LNCAP (cell line): ENCODE results near the gene FKBP1B.

ENCODE experiments used
- TF ChIP-seq, protein P1 (sequence below): fragments of 450-650 bp; IDR thresholded peaks from 2 replicates; pipeline ENCODE4 v1.5.1; 2017; ENCODE audit warnings: mild to moderate bottlenecking

FKBP1B gene

GRCh38 chr2:24077879-24078278, 28.3 kb downstream of the FKBP1B start:
- TF ChIP-seq, protein P1, sequence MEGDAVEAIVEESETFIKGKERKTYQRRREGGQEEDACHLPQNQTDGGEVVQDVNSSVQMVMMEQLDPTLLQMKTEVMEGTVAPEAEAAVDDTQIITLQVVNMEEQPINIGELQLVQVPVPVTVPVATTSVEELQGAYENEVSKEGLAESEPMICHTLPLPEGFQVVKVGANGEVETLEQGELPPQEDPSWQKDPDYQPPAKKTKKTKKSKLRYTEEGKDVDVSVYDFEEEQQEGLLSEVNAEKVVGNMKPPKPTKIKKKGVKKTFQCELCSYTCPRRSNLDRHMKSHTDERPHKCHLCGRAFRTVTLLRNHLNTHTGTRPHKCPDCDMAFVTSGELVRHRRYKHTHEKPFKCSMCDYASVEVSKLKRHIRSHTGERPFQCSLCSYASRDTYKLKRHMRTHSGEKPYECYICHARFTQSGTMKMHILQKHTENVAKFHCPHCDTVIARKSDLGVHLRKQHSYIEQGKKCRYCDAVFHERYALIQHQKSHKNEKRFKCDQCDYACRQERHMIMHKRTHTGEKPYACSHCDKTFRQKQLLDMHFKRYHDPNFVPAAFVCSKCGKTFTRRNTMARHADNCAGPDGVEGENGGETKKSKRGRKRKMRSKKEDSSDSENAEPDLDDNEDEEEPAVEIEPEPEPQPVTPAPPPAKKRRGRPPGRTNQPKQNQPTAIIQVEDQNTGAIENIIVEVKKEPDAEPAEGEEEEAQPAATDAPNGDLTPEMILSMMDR, result no peak

DNA sequence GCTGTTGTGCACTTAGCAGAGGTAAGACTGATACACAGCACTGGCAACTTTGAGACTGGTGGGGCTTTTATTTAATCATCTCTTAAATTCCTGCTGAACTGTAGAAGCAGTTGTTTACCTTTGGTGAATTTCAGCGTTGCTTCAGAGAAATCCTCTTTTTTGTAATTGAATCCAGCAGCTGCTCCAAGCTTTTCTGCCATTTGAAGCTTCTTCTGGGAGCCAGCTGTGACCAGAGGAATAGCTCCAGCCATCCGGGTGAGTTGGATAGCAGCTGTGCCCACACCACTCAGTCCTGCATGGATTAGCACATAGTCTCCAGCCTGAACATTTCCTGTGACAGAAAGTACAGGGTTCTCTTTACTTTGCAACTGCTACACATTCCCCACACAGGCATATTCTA, 31.2 kb downstream of the FKBP1B start:
- TF ChIP-seq, protein P1, result no peak

DNA sequence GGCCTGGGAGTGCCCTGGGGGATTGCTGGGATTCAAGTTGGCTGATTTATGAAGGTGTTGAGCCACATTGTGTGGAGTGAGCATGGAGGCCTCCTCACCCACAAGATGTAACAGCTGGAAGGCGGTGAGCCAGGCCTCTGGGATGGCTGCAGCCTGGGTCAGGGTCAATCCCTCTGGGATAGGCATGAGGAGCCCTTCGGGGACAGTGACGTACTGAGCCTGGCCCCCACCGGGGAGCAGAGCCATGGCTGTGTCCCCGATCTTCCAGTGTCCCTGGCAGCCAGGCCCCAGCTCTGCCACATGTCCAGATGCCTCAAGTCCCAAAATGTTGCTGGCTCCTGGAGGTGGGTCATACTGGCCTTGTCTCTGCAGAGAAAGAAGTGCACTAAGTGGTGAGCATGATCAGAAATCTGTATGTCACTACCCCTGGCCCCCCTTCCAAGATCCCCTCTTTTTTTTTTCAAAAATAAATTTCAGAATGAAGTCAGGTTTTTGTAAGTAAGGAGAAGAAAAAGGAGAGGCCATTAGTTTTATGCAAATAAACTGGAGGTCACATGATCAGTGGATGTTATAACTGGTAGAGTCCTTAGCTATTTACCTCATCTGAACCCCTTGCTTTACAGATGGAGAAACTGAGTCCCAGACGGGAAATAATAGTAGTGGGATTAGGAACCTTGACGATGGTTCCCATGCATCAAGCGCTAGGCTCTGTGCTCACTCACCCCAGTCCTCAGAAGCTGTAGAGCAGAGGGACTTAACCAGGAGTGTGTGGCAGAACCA, 33.4 kb downstream of the FKBP1B start:
- TF ChIP-seq, protein P1, result no peak

DNA sequence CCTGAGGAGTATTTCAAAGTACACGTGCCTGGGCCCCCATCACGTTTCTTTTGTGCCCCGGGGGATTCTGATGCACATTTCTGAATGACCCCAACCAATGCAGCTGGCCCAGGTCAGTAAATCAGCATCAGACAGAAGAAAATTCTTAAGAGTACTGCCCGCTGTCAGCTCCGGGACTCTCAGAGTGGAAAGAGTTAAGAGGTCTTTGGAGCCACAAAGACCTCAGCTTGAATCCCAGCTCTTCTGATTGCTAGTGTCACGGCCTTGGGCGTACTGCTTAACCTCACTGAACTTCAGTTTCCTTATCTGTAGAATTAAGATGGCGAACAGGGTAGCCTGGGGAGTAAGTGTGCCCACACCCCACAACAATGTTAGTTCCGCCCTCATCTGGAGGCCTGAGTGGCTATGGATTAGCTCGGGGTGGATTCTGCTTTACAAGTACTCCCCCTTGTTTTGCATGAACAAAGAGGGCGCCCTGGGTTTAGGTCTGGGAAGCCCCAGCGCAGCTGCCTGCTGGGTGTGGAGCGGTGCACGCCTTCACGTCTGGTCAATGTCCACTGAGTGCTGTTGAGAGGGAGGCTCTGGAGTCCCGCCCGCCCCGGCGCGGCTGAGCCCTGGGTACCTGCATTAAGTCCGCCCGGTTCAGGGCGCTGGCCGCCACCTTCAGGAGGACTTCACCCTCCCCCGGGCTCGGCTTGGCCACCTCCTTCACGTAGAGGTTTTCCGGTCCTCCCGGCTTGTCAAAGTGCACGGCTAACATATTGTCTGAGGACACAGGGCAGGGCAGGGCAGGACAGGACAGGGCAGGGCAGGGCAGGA, 34.2 kb downstream of the FKBP1B start:
- TF ChIP-seq, protein P1, result no peak

- TF ChIP-seq, protein P1, result peak; percentile 93
Observed at GRCh38 chr2:24084386-24085199, 35.1 kb downstream of the FKBP1B start, which contains the start of gene TP53I3. Gene TP53I3, minus strand, starts transcription at chr2:24084834. Its CDS starts 508 bp downstream, at chr2:24084326.

GRCh38 chr2:24085200-24085489, 35.6 kb downstream of the FKBP1B start:
- TF ChIP-seq, protein P1, result no peak

DNA sequence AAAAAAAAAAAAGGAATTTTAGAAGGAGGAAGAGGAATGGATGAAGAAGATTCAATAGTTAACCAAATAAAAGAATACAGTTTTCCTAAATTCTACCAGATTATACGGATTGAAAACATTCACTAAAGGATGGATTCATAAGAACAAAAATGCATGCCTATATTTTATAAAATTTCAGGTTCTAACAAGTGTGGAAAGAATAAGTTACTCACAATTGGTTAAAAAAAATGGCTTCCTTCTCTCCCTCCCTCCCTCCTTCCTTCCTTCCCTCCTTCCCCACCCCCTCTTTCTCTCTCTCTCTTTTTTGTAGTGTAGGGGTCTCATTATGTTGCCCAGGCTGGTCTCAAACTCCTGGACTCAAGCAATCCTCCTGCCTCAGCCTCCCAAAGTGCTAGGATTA, 36.7 kb downstream of the FKBP1B start:
- TF ChIP-seq, protein P1, result no peak
